ENCODE measurements around the gene CSAD. TPM values are rescaled to one million over a fixed set of nuclear protein-coding genes. Genes with fewer than 3 reads are reported as not detected.

The CSAD gene
- total and polyA plus RNA-seq, 2 of the 13 experiments (the other 11 are each of a cell fraction or from before 2014, with no cell fraction given): 7.2 to 23.5 TPM

- peak; percentile 8; the same call in 1 of the 2 replicates for TF ChIP-seq ZNF609 (CRISPR knock-in tag; IDR thresholded peaks at IDR 0.05; ENCODE audit: borderline replicate concordance)
- no peak for TF ChIP-seq ZNF7 (CRISPR knock-in tag; IDR thresholded peaks at IDR 0.05)
- TF ChIP-seq ZNF33B (CRISPR knock-in tag; IDR thresholded peaks at IDR 0.05): no peak
- TF ChIP-seq KLF16 (CRISPR knock-in tag; IDR thresholded peaks at IDR 0.05): peak in 1 of 2 experiments; percentile 30; a peak in 1 of 4 replicates
- TF ChIP-seq IRF2 (CRISPR knock-in tag; IDR thresholded peaks at IDR 0.05): peak; percentile 79; the same call in 1 of the 2 replicates
- 0 out of 2 replicates have a peak, but pooled peaks have one; percentile 53 for TF ChIP-seq ZNF766 (CRISPR knock-in tag; IDR thresholded peaks at IDR 0.05; ENCODE audit: borderline replicate concordance)
- no peak for TF ChIP-seq ZNF878 (CRISPR knock-in tag; IDR thresholded peaks at IDR 0.05)
- 0 out of 2 replicates have a peak, but pooled peaks have one; percentile 2 for TF ChIP-seq CREB1 (IDR thresholded peaks at IDR 0.05)
- TF ChIP-seq CREB1 (CRISPR knock-in tag; IDR thresholded peaks at IDR 0.05): no peak
- 0 out of 2 replicates have a peak, but pooled peaks have one; percentile 40 for TF ChIP-seq ZBTB34 (CRISPR knock-in tag; IDR thresholded peaks at IDR 0.05)
- peak in 1 of 2 experiments; percentile 53; a peak in 2 of 4 replicates for TF ChIP-seq ATF4 (CRISPR knock-in tag; IDR thresholded peaks at IDR 0.05)
- TF ChIP-seq SNAI1 (CRISPR knock-in tag; IDR thresholded peaks at IDR 0.05; ENCODE audit: borderline replicate concordance): no peak
- TF ChIP-seq TEAD2 (CRISPR knock-in tag; IDR thresholded peaks at IDR 0.05): no peak
- TF ChIP-seq KLF15 (CRISPR knock-in tag; IDR thresholded peaks at IDR 0.05; ENCODE audit: borderline replicate concordance): no peak
- TF ChIP-seq, protein P1, sequence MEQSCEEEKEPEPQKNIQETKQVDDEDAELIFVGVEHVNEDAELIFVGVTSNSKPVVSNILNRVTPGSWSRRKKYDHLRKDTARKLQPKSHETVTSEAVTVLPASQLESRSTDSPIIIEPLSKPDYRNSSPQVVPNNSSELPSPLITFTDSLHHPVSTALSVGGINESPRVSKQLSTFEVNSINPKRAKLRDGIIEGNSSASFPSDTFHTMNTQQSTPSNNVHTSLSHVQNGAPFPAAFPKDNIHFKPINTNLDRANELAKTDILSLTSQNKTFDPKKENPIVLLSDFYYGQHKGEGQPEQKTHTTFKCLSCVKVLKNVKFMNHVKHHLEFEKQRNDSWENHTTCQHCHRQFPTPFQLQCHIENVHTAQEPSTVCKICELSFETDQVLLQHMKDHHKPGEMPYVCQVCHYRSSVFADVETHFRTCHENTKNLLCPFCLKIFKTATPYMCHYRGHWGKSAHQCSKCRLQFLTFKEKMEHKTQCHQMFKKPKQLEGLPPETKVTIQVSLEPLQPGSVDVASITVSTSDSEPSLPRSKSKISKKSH (CRISPR knock-in tag; IDR thresholded peaks at IDR 0.05; ENCODE audit: borderline replicate concordance): no peak
These were observed at the start of gene CSAD, which contains the start of gene ZNF740 (continued) for GRCh38 chr12:53180220-53180930.

Measured in HepG2 (cell line).